ENCODE results near the gene PIP4K2A.
"Not testable (repeated sequence)": the region's sequence is repeated elsewhere in the genome, so short reads cannot be mapped to it uniquely, and the experiment has no call there.

PIP4K2A gene

DNA sequence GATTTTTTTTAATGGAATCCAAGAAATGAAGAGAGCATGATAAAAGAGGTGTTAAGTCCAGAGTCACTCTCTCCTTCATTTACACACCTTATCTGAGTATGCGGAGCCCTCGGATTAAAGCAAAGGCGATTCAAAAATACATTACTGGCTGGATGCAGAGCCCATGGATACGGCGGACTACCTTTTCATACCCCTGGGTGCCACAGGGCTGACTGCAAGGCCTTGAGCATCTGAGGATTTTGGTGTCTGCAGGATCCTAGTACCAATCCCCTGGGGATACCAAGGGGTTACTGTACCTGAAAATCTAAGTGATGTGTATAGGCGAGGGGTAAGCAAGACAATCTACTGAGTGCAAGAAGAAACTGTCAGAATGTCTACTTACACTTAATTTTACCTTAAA, 20.5 kb downstream of the PIP4K2A start:
- DNase-seq (ENCODE audit: low read depth, low spot score) = no peak

DNA sequence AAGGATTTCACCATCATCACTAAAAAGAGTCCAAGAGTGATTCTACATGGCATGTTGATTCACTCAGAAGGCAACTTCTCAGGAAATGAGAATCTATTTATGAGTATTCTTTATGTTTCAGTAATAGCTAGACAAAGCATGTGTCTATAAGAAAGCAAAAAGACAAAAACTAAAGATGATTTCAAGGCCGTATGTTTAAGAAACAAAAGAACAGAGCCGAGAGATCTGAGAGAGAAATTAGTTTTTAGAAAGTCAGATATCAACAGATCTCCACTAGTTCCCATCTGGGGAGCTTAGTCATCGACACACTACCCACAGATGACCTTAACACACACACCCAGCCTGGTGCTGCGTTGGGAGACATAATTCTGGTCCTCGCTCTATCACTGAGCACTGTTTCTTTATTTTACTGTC, 21.0 kb downstream of the PIP4K2A start:
- no peak for DNase-seq (ENCODE audit: low read depth, low spot score)

DNA sequence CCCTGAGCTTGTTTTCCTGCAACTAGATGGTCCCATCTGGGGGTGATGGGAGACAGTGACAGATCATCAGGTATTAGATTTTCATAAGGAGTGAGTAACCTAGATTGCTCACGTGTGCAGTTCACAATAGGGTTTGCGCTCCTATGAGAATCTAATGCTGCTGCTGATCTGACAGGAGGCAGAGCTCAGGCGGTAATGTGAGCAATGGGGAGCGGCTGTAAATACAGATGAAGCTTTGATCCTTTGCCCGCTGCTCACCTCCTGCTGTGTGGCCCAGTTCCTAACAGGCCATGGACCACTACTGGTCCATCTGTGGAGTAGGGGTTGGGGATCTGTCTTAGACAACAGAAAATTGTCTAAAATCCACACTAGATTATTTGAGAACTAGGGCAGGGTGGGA, 22.3 kb downstream of the PIP4K2A start:
- not testable (repeated sequence) for DNase-seq (ENCODE audit: low read depth, low spot score)

DNA sequence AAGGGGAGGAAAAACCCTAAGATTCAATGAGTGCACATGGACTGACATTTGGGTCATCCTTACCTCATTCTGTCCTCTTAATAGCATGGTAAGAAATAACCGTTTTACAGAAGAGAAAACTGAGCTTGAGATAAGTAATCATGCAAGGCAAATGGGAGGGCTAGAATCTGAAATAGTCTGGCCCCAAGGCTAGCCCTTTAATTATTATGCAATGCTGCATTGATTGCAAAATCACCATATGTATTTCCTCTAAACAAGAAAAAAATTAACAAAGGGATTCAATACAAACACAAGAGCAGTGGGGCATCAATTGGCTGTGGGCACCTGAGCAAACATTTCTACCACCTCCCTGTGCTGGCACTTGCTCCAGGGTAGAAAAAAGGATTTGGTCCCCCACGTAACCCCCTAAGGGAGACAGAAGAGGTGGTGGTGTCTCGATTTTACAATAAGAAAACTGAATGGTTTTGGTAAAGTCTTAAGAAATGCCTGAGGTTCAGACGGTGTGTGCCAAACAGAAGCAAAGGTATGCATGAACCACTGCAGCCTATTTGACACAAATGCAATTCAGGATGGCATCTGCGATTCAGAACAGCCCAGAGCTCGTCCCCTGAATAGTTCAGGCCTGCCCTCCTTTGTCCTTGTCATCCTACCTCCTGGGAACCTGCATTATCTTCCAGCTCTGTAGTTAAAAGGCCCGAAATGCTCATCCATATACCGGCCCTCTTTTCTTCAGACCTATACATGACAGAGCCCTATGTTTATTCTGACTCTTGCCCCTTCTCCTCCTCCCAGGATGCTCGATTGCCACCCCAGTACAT, 23.6 kb downstream of the PIP4K2A start:
- no peak for DNase-seq (ENCODE audit: low read depth, low spot score)

DNA sequence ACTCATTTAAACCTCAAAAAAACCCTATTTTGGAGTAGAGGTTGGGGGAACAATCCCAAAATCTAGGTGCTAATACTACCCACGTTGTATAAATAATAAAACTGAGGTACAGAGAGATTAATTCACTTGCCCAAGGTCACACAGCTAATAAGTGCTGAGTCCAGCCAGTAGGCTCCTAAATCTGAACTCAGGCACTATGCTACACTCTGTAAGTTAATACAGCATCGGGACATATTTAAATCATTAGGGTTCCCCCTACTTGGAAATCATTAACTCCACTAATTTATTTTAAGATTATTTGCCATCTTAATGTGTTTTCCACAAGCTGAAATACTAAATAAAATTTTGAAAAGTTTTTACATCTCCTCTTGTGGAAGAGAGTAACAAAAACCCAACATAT, 24.2 kb downstream of the PIP4K2A start:
- DNase-seq (ENCODE audit: low read depth, low spot score) = no peak

DNA sequence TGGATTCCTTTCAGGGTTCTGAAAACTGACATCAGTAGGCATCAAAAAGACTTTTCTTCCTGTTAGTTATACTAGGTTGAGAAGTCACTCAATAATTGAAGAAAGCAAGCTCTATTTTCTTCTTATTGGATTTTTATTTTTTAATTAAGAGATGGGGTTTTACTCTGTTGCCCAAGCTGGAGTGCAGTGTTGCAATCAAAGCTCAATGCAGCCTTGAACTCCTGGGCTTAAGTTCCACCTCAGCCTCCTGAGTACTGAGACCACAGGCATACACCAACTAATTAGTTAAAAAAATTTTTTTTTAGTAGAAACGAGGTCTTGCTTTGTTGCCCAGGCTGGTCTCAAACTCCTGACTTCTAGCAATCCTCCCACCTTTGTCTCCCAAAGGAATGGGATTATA, 28.0 kb downstream of the PIP4K2A start:
- no peak for DNase-seq (ENCODE audit: low read depth, low spot score)

DNA sequence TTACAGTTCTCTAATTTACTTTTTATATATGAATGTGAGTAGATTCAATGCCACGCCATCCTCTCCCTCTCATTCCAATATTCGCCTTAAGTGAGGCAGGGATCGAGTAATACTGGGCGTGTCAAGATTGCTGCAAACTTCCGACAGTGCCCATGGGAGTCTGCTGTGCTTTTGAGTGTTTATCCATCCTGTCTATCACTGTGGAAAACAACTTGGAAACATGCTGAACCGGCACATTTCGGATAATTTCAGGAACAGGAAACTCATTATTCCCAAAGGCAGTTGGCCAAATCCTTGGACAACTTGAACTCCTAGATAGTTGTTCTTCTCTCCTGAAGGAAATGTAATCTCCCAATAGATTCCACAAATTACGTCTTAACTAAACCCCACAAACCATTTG, 28.5 kb downstream of the PIP4K2A start:
- DNase-seq (ENCODE audit: low read depth, low spot score) = no peak

DNA sequence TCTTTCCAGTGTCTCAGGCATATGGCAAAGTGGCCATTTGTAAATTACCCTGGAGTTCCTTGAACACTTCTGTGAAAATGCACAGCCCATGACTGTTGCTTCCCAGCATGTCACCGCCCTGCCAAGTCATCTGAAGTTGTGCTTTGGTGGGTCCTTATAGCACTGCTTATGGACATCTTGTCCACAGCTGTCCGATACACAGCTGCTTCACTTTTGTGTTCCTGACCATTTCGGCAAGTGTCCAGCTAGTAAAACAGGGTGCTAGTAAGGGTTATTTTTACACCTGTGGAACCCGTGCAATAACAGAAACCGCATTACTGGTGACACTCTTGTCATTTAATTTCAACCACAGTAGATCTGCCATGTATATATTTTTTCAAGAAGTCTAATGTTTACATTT, 29.7 kb downstream of the PIP4K2A start:
- no peak for DNase-seq (ENCODE audit: low read depth, low spot score)

DNA sequence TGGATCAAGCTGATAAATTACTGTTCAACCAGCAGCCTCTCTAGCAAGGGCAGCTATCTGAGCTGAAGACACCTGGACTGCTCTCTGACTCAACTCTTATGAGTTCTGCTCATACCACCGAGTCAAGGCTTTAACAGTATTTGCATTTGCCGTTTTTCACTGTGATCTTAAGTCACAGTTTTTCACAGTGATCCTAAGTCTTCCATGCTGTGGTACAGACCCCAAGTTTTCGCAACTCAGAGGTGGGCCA, 31.3 kb downstream of the PIP4K2A start:
- no peak for DNase-seq (ENCODE audit: low read depth, low spot score)

DNA sequence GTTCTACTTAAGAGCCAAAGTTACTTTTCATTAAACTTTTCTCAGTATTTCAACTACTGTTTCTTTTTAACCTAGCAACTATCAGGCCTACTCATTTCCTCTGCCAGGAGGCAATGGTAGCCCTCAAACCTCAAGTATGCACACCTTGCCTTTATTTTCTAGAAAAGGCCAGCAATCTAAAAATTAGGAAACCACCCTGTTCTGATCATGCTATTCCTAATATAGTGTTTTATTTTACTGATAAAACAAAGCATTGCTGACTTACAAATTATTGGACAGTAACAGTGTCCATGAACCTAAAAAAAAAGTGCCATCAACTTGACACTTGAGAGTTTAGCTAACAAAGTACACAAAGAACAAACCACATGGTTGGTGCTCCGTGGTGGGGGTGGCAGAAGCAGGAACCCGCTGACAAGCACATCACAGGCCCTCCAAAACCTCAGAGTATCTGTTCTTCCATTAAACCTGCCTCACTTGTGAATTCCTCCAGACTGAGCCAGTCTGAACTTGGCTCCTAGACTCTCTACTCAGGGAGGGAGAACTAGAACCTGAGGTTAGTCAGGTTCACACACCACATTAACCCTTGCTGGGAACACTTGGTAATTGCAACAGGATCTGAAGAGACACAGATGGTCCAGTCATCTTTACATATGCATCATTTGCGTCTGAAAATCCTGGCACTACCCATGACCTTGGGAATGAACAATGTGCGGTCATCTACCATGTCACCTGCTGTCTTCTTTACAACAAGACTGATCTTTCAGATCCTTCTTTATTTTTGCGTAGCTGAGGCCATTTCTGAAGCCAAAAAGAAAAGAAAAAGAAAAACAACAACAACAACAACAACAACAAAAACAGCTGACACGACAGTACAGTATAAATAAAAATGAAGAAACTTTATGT, 31.9 kb downstream of the PIP4K2A start:
- DNase-seq (ENCODE audit: low read depth, low spot score) = no peak

DNA sequence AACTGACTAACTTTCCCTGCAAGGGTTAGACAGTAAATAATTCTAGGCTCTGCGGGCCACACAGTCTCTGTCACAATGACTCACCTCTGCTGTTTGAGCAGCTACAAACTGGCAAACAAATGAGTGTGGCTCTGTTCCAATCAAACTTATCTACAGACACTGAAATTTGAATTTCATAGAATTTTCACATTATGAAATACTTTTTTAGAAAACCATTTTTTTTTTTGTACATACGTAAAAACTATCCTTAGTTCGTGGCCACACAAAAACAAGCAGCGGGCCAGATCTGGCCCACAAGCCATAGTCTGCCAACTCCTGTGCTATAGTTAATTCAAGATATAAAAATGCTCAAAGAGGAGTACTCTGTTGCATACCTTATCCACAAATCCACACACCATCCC, 32.6 kb downstream of the PIP4K2A start:
- no peak for DNase-seq (ENCODE audit: low read depth, low spot score)

DNA sequence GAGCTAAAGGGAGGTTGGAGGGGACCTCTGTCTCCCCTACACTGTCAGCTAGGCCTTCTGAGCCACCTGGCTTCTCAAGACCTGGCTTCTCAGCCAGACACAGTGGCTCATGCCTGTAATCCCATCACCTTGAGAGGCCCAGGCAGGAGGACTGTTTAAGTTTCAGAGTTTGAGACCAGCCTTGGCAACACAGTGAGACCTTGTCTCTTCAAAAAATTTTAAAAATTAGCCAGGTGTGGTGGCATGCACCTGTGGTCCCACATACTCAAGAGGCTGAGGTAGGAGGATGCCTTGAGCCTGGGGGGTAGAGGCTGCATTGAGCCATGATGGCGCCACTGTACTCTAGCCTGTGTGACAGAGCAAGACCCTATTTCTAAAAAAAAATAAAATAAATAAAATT, 33.1 kb downstream of the PIP4K2A start:
- DNase-seq (ENCODE audit: low read depth, low spot score) = no peak

DNA sequence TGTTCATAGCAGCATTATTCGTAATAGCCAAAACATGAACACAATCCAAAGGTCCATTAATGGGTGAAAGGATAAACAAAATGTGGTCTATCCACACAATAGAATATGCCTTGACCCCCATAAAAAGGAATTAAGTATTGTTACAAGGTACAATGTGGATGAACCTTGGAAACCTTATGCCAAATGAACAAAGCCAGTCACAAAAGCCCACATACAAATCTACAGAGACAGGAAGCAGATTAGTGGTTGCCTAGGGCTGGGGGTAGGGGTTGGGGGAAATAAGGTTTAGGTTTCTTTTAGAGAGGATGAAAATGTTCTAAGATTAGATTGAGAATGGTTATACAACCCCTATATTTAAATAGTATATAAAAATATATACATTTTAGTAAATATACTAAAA, 34.8 kb downstream of the PIP4K2A start:
- no peak for DNase-seq (ENCODE audit: low read depth, low spot score)

DNA sequence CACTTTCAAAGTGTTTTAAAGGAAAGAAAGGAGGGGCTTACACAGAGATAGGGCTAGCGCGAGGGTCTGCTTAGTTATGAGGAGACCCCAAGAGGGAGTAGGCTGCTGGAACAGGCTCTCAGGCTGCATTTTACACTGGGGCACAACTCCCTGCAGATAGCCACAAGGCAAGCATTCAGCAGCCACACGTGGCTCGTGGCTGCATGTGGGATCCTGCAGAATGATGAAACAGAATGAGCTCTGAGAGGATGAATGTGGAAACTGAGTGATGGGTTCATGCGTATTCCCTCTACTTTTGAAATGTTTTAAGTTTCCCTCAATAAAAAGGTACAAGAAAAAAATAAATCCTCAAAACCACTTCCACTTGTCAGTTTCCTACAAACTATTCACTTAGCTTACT, 37.0 kb downstream of the PIP4K2A start:
- no peak for DNase-seq (ENCODE audit: low read depth, low spot score)

DNA sequence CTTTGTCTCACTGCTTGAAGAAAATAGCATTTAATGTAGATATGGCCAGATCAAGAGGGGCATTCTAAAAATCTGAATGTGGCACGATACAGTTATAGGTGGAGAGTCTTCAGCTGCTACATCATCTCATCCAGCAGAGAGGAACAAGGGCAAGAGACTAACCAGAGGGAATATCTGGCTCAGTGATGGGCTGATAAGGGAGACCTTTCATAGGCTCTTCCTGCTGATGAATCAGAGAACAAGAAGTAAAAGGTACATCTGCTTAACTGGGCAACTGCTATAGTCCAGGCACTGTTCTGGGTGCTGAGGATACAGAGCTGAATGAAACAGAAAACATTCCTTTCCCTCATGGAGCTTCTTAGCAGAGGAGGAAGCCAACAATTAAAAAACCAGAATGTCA, 37.9 kb downstream of the PIP4K2A start:
- DNase-seq (ENCODE audit: low read depth, low spot score) = no peak

DNA sequence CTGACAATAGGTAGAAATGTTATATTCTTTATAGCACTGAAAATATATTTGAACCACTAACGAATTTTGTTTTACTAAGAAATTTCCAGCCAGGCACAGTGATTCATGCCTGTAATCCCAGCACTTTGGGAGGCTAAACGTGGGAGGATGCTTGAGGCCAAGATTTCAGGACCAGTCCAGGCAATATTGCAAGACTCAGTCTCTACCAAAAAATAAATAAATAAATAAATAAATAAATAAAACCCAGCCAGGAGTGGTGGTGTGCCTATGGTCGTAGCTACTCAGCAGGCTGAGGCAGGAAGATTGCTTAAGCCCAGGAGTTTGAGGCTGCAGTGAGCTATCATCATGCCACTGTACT, 39.8 kb downstream of the PIP4K2A start:
- no peak for DNase-seq (ENCODE audit: low read depth, low spot score)

DNA sequence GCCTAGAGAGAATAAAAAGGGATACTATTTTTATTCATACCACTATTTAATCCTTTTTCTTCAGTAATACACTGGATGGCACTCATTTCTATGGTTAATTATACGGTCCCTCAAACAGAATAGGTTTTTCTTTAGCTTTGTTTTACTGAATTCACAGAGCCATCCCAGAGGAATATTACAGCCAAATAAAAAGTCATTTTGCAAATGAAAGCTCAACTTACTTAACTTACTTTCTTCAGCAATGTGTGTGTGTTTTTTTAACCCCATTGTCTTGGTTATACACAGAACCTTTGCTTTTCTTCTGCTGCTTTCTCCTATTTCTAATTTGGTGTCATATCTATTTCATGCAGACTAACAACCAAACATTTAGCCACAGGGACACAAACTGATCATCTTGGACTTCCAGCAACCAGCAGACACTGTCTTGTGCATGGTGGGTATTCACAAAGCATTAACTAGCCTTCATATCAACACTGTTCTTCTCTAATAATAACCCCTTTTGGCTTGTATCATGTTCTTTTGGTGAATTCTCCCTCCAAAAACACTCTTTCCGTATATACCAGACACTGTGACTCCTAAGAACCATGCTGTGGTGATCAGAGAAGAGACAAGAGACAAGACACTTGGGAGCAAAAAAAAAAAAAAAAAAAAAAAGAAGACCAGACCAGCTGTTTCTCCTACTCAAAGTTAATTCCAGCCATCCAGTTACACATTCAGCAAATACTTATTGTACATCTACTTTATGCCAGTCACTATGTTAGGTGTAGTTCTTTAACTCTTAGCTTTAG, 40.4 kb downstream of the PIP4K2A start:
- no peak for DNase-seq (ENCODE audit: low read depth, low spot score)

DNA sequence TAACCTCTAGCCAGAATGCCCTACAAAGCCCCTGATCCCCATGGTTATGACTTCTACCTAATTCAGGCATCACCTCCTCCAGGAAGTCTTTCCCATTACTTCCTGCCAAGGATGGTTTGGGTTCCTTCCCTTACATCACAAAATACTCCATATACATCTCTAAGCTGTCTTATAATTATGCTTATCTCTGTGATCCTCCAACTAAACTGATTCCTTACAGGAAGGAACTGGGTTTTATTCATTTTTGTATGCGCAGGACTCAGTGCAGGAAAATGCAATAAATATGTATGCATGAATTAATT, 41.3 kb downstream of the PIP4K2A start:
- DNase-seq (ENCODE audit: low read depth, low spot score) = no peak

DNA sequence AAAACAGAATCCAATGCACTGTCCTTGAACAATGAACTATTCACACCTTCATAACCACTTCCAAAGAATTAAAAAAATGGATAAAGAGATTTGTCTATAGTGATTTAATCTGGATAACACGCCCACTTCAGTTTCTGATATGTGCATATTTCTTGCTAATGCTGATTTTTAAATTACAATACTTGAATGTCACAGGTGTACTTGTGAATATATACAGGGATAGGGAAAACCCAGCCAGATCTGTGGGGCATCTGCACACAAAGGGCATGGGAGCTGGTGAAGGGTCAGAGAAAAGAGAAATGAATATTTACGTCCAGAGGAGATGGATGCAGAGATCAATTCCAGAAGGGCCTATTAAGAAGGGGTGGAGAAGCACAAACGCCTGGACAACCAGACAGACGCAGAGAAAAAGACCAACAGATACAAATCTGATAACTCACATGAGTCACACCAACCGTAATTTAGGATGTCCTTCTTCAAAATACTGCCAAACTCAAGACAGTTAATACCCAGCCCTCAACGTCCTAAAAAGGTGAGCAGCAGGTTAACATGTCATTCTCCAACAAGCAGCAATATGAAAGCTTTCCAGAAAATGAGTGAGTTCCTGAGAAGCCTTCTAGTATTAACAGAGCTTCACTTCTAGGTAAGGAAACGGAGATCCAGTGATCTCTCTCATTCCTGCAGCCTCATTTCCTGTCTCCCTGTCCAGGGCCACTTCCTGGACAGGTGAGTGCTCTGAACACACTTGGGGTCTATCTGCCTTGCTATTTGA, 41.9 kb downstream of the PIP4K2A start:
- DNase-seq (ENCODE audit: low read depth, low spot score) = no peak

DNA sequence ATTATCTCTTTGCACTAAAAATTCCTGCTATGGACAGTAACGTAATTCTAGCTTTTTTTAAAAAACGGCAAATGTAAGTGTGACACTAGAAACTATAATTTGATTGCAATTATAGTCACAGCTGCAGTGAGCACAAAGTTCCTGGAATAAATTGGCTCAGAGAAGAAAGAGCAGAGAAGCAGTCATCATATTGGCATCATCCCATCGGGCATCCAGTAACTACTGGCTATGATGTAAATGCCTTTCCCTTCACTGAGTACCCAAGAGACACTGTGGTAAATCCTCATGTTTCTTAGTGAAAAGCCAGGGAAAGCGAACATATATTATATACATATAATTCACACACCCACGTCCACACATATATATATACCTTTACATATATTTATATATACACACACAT, 43.6 kb downstream of the PIP4K2A start:
- no peak for DNase-seq (ENCODE audit: low read depth, low spot score)

DNA sequence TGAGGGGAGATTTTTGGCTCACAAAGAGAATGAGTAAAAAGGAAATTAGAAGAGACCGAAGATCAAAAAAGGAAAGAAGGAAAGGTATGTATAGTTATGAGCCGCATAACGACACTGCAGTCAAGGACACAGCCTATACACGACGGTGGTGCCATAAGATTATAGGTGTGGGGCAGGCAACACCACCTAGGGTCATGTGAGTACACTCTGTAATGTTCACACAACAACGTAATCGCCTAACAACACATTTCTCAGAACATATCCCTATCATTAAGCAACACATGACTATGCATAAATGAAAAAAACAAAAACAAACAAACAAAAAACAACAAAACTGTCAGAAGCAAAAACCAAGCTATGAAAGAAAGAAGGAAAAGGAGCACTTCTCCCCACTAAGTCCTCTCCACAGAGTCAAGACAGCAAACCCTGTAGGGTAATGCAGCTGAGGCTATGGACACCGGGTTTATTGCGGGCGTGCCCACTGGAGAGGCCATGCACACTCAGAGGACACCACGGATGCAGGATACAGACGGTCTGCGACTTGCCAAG, 45.1 kb downstream of the PIP4K2A start:
- no peak for DNase-seq (ENCODE audit: low read depth, low spot score)

DNA sequence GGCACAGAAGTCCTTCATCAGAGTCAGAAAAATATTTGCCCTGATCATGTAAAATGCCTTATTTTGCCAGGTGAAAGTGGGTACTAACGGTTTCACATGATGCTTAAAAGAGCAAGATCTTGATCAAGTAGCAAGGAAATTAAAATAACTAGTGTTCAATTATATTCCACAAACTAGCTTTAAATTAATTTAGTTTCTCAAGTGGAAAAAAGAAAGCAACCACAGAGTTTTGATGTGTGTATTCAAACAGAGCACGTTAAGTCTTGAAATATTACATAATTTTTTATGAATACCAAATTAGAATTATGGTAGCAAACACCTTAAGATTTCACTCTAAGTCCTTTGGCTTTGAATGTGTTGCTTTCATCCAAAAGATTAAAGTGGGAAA, 47.3 kb downstream of the PIP4K2A start:
- DNase-seq (ENCODE audit: low read depth, low spot score) = no peak

All from brain pericyte (primary cell).